ENCODE measurements around the gene NNMT.

DNA sequence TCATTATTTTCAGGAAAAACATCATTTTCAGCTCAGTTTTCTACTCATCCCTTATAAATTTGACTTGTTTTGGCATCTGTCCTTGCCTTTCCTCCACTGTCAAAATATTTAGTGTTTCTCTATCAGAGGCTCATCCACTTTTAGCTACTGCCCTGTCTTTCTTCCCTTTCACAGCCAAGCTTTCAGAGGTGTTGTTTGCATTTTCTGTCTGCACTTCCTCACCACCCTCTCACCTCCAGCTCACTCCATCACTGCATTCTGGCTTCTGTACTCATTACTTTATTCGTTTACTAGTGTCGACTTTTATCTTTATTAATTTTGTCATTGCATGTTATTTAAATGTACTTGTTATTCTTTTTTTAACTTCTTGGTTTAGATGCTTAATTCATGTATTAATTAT, 26.7 kb upstream of the NNMT start:
- TF ChIP-seq, protein P1, sequence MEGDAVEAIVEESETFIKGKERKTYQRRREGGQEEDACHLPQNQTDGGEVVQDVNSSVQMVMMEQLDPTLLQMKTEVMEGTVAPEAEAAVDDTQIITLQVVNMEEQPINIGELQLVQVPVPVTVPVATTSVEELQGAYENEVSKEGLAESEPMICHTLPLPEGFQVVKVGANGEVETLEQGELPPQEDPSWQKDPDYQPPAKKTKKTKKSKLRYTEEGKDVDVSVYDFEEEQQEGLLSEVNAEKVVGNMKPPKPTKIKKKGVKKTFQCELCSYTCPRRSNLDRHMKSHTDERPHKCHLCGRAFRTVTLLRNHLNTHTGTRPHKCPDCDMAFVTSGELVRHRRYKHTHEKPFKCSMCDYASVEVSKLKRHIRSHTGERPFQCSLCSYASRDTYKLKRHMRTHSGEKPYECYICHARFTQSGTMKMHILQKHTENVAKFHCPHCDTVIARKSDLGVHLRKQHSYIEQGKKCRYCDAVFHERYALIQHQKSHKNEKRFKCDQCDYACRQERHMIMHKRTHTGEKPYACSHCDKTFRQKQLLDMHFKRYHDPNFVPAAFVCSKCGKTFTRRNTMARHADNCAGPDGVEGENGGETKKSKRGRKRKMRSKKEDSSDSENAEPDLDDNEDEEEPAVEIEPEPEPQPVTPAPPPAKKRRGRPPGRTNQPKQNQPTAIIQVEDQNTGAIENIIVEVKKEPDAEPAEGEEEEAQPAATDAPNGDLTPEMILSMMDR (IDR thresholded peaks at IDR 0.05; ENCODE audit: poor library complexity) = no peak
- TF ChIP-seq EZH2 (IDR thresholded peaks at IDR 0.05; ENCODE audit: borderline replicate concordance) = no peak
- TF ChIP-seq EZH2phosphoT487 (IDR thresholded peaks at IDR 0.05; ENCODE audit: low read depth, severe bottlenecking, unreplicated experiment) = no peak

All from hepatocyte (in vitro differentiated cells).